OCI-LY7 (cell line): ENCODE results near the gene CCDC134. TPM values are rescaled to one million over a fixed set of nuclear protein-coding genes. Genes with fewer than 3 reads are reported as not detected.
"Not testable (repeated sequence)": the region's sequence is repeated elsewhere in the genome, so short reads cannot be mapped to it uniquely, and the experiment has no call there.

ENCODE experiments used
- BruUV-seq: library from RNA; stranded (reverse); fragments of 400-500 nt; replicated peaks from 2 replicates; lab custom pipeline; 2021; lab: Mats Ljungman, UMichigan
- CTCF ChIA-PET: fragments of 300-600 bp; sonication (Branson Sonifier 250); formaldehyde crosslinking; loops from one replicate; lab custom pipeline; 2022; ENCODE audit warnings: antibody characterized with exemption; ENCODE audit not compliant: unreplicated experiment; lab: Charles Lee
- POLR2A ChIA-PET: fragments of 300-600 bp; sonication (Branson Sonifier 250); formaldehyde crosslinking; loops from one replicate; lab custom pipeline; 2022; ENCODE audit warnings: antibody characterized with exemption; lab: Charles Lee
- DNase-seq: peaks from one replicate; pipeline ENCODE4 v3.0.0-alpha.2; 2015; ENCODE audit warnings: low spot score
- H2AFZ ChIP-seq: fragments of 200-600 bp; sonication (generic), shearing (Covaris generic); 2 replicates; pipeline ENCODE4 v1.6.1; 2014; ENCODE audit warnings: mild to moderate bottlenecking, antibody characterized with exemption, low read length, moderate library complexity
- H3K27ac ChIP-seq: fragments of 200-600 bp; sonication (generic); 2 replicates; pipeline ENCODE4 v1.5.1; 2014; ENCODE audit warnings: mixed run types, low read depth, mild to moderate bottlenecking, moderate library complexity, low read length, inconsistent platforms; ENCODE audit not compliant: poor library complexity, severe bottlenecking
- H3K36me3 ChIP-seq: fragments of 200-600 bp; sonication (generic); 2 replicates; pipeline ENCODE4 v1.6.1; 2014; ENCODE audit warnings: mild to moderate bottlenecking, antibody characterized with exemption, low read length, moderate library complexity, mixed read lengths; ENCODE audit not compliant: insufficient read depth
- H3K4me1 ChIP-seq: fragments of 200-600 bp; sonication (generic); 2 replicates; pipeline ENCODE4 v1.5.1; 2014; ENCODE audit warnings: mild to moderate bottlenecking, low read length; ENCODE audit not compliant: insufficient read depth, poor library complexity, severe bottlenecking
- H3K4me2 ChIP-seq: fragments of 200-600 bp; sonication (generic); 2 replicates; pipeline ENCODE4 v1.6.1; 2014; ENCODE audit warnings: mild to moderate bottlenecking, low read length
- H3K4me3 ChIP-seq: fragments of 200-600 bp; sonication (generic); 2 replicates; pipeline ENCODE4 v1.5.1; 2014; ENCODE audit warnings: mild to moderate bottlenecking, low read depth, low read length; ENCODE audit not compliant: poor library complexity, severe bottlenecking
- H3K79me2 ChIP-seq: fragments of 200-600 bp; sonication (generic); 2 replicates; pipeline ENCODE4 v1.6.1; 2016; ENCODE audit warnings: low read depth, mild to moderate bottlenecking, low read length, moderate library complexity, mixed read lengths; ENCODE audit not compliant: insufficient read depth
- H3K9me2 ChIP-seq: fragments of 200-600 bp; sonication (generic); 2 replicates; pipeline ENCODE4 v1.6.1; 2016; ENCODE audit warnings: mild to moderate bottlenecking, low read length, mixed read lengths; ENCODE audit not compliant: insufficient read depth
- H3K9me3 ChIP-seq: fragments of 200-600 bp; sonication (generic); 2 replicates; pipeline ENCODE4 v1.6.1; 2014; ENCODE audit warnings: mild to moderate bottlenecking, mixed run types, low read length, mixed read lengths
- H4K20me1 ChIP-seq: fragments of 200-600 bp; sonication (generic); 2 replicates; pipeline ENCODE4 v1.6.1; 2014; ENCODE audit warnings: mild to moderate bottlenecking, antibody characterized with exemption, low read length, moderate library complexity, mixed read lengths; ENCODE audit not compliant: insufficient read depth
- EZH2phosphoT487 ChIP-seq: fragments of 200-600 bp; sonication (generic); IDR thresholded peaks from 2 replicates; pipeline ENCODE4 v1.6.1; 2018; ENCODE audit warnings: low read depth, borderline replicate concordance, mild to moderate bottlenecking, mixed run types, antibody characterized with exemption, low read length, moderate library complexity, mixed read lengths
- intact Hi-C: fragments of 100-400 bp; cut with micrococcal nuclease; formaldehyde crosslinking; loops from one replicate; pipeline ENCODE4 v1.10.0; 2022; ENCODE audit not compliant: unreplicated experiment
- total RNA-seq, 2 experiments: library from RNA; depleted of rRNA in 1 of 2; stranded (reverse); fragments of >200 nt in 1 of 2; shearing (Covaris generic) in 1 of 2; gene quantifications; 2 replicates each; pipeline ENCODE4 v1.2.3, GENCODE V29; 2014 to 2022
- TF ChIP-seq, protein P1 (sequence below): fragments of 200-600 bp; sonication (generic); conservative IDR thresholded peaks from 2 replicates; pipeline ENCODE4 v1.5.1; 2014; ENCODE audit warnings: mild to moderate bottlenecking, antibody characterized with exemption, low read length, moderate library complexity, mixed read lengths

The CCDC134 gene
- total RNA-seq, 2 experiments from 2014 or later = 17.3 to 23.8 TPM

DNA sequence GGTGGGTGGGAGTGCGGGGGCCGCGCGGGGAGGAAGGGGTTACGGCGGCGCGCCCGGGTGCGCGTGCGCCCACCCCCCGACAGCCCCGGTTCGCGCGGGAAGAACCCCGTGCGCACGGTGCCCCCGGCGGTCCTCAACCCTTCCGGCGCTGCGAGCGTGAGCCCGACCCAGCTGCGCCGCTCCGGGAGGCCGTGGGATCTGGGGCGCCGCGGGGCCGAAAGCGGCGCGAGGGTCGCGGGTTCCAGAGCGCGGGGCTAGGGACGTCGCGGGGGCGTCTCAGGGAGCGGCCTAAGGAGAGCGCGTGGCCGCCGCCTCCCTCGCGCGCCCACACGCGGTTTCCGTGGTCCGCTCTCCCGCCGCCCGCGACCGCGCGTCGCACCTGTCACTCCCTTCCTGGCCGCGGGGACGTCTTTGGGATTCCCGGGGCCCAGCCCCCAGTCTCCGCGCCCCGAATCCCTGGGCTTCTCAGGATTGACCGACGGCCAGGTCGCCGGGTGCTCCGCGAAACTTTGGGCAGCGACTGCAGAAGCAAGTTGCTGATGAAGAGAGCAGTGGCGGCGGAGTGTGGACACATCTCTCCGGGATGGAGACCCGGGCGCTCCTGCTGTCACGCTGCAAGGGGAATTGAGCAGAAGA lies 33.0 kb downstream of the CCDC134 start:
- Histone ChIP-seq H3K27ac (peak overlapping the region; percentile 84), H3K4me1 (peaks cover 62% of the 10 kb centered on the region), H3K9me2 (no peaks in the 10 kb centered on the region), H3K4me2 (peak overlapping the region; percentile 87), H3K36me3 (peaks cover 50% of the 10 kb centered on the region), H3K79me2 (peaks cover 62% of the 10 kb centered on the region), H4K20me1 (peaks cover 12% of the 10 kb centered on the region), H3K9me3 (no peaks in the 10 kb centered on the region; the same call in 1 of the 2 replicates), H2AFZ (no peak overlapping the region), H3K4me3 (peak overlapping the region; percentile 90)
- peak; percentile 55 for DNase-seq
- no TSS peak for BruUV-seq
- intact Hi-C loops = loop anchor here (1.0 to 5.0 kb wide), 5 partner anchors 24 to 113 kb away; partner anchors contain the start of gene CENPM
- POLR2A ChIA-PET = interaction anchor here (1.0 to 2.8 kb wide), 6 partner anchors 9 to 113 kb away, joined by 3 to 16 read pairs (median 4); partner anchors contain the start of gene CENPM
- CTCF ChIA-PET = no interaction called here
- TF ChIP-seq, protein P1, sequence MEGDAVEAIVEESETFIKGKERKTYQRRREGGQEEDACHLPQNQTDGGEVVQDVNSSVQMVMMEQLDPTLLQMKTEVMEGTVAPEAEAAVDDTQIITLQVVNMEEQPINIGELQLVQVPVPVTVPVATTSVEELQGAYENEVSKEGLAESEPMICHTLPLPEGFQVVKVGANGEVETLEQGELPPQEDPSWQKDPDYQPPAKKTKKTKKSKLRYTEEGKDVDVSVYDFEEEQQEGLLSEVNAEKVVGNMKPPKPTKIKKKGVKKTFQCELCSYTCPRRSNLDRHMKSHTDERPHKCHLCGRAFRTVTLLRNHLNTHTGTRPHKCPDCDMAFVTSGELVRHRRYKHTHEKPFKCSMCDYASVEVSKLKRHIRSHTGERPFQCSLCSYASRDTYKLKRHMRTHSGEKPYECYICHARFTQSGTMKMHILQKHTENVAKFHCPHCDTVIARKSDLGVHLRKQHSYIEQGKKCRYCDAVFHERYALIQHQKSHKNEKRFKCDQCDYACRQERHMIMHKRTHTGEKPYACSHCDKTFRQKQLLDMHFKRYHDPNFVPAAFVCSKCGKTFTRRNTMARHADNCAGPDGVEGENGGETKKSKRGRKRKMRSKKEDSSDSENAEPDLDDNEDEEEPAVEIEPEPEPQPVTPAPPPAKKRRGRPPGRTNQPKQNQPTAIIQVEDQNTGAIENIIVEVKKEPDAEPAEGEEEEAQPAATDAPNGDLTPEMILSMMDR = no peak
- no peak for TF ChIP-seq EZH2phosphoT487

DNA sequence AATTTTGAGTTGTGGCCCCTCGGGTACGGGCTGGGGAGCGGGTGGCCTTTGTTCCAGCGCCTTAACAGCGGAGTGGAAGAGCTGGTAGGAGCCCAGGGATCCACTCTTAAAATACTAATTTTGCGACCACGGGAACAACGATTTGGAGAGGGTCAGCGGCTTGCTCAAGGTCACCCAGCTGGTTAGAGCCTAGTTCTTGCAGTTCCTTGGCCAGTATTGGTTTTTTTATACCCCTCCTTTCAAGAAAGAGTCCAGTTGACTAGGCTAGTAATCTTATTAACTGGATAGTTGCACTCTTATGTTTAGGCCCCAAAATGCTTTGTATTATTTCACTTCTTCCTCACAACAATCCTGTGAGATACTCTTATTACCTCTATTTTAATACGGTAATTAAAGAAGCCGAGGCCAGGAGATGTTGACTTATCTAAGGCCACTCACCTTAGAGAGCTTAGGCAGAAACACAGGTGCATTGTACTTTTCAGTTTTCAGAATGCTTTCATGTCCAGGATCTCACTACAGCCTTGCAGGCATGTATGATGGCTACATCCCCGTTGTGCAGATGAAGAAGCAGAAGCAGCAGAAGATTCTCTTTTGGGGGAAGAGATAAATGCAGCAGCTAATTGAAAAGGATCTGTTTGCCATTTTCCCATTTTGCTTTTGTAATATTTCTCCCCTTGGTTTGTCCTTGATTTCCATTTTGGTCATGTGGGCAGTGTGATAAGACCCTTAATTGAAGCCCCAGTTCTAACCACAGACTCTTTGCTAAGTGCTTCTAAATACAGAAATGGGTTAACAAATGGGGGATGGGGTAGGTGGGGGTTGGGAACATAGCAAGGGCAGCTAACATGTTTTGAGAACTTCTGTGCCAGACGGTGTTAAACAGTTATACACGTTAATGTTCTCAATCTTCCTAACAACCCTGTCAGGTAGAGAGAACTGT lies 33.8 kb downstream of the CCDC134 start:
- intact Hi-C loops = loop anchor here (1.0 to 5.0 kb wide), 2 partner anchors 23 to 88 kb away; no protein-coding TSS in a partner anchor
- BruUV-seq = TSS peak; percentile 67

GRCh38 chr22:41835462-41835861 lies 35.0 kb downstream of the CCDC134 start:
- BruUV-seq = not testable (repeated sequence)

More for the DNA sequence above, 33.8 kb downstream of the CCDC134 start:
- H3K79me2 ChIP-seq = peaks cover 70% of the 10 kb centered on the region
- DNase-seq = peak; percentile 63
- ChIA-PET CTCF (interaction anchor here (0.6 kb wide), 1 partner anchor 236 kb away, joined by 3 read pairs; no protein-coding TSS in a partner anchor), POLR2A (interaction anchor here (1.8 to 2.8 kb wide), 2 partner anchors 10 to 28 kb away, joined by 4 to 16 read pairs; no protein-coding TSS in a partner anchor)
- TF ChIP-seq, protein P1 = no peak
- no peak for TF ChIP-seq EZH2phosphoT487
- peak overlapping the region; percentile 90 for H3K4me3 ChIP-seq
- peak overlapping the region; percentile 84 for H3K27ac ChIP-seq
- peaks cover 64% of the 10 kb centered on the region for H3K4me1 ChIP-seq
- H3K9me2 ChIP-seq = no peaks in the 10 kb centered on the region
- H2AFZ ChIP-seq = no peak overlapping the region
- peaks cover 58% of the 10 kb centered on the region for H3K36me3 ChIP-seq
- peaks cover 18% of the 10 kb centered on the region for H4K20me1 ChIP-seq
- H3K9me3 ChIP-seq = no peaks in the 10 kb centered on the region; the same call in 1 of the 2 replicates
- peak overlapping the region; percentile 87 for H3K4me2 ChIP-seq

More at GRCh38 chr22:41835462-41835861, 35.0 kb downstream of the CCDC134 start:
- Histone ChIP-seq H3K36me3 (peaks cover 69% of the 10 kb centered on the region), H3K4me1 (peaks cover 64% of the 10 kb centered on the region), H3K79me2 (peaks cover 82% of the 10 kb centered on the region), H4K20me1 (peaks cover 21% of the 10 kb centered on the region), H3K4me2 (peak overlapping the region; percentile 16; the same call in 1 of the 2 replicates)
- H2AFZ ChIP-seq, H3K27ac ChIP-seq, H3K9me2 ChIP-seq, intact Hi-C loops, H3K4me3 ChIP-seq, H3K9me3 ChIP-seq, DNase-seq: not testable (repeated sequence)
- CTCF ChIA-PET = interaction anchor here (0.9 kb wide), 1 partner anchor 21 kb away, joined by 3 read pairs; no protein-coding TSS in a partner anchor
- POLR2A ChIA-PET = interaction anchor here (1.8 to 2.8 kb wide), 2 partner anchors 9 to 27 kb away, joined by 4 to 16 read pairs; no protein-coding TSS in a partner anchor
